Esophagus (tissue), 2 donors: ENCODE measurements around the gene DONSON. TPM values are rescaled to one million over a fixed set of nuclear protein-coding genes. Genes with fewer than 3 reads are reported as not detected.

ENCODE experiments used
- polyA plus RNA-seq, 2 donors: library from polyadenylated mRNA; stranded (reverse); fragments of 200-250 nt; gene quantifications; one replicate each; pipeline ENCODE4 v1.2.3, GENCODE V29; 2013
- donor health status: healthy with polysubstance abuse.
- donor health status: Bipolar disorder and iron deficiency.

The DONSON gene
- polyA plus RNA-seq, 2 donors = 10.6 to 17.4 TPM

Other genes starting within 250 kb of the DONSON start
- 10 to 100 TPM; 44.9 to 52.5 TPM for gene IFNGR2, start 185.3 kb downstream of the DONSON start, polyA plus RNA-seq
- 10 to 100 TPM; 20.3 to 27.4 TPM for gene TMEM50B, start 108.7 kb downstream of the DONSON start, polyA plus RNA-seq
- gene DNAJC28, start 97.0 kb downstream of the DONSON start, polyA plus RNA-seq = 1 to 10 TPM; 1.2 to 1.4 TPM
- 10 to 100 TPM; 10.6 to 27.1 TPM for gene GART, start 46.6 kb downstream of the DONSON start, polyA plus RNA-seq
- 10 to 100 TPM; 71.5 to 92.1 TPM for gene SON, start 45.6 kb downstream of the DONSON start, polyA plus RNA-seq
- 10 to 100 TPM; 15.0 to 15.5 TPM for gene CRYZL1, start 53.1 kb upstream of the DONSON start, polyA plus RNA-seq
- gene ITSN1, start 53.8 kb upstream of the DONSON start, polyA plus RNA-seq = 1 to 10 TPM; 6.6 to 8.9 TPM